GM12875 (cell line): ENCODE results near the gene KCNC1.

Experiments used
- H3K4me3 ChIP-seq: one replicate; pipeline ENCODE4 v1.5.1; 2011; ENCODE audit warnings: low read depth, low read length, control low read depth
- CTCF ChIP-seq: IDR thresholded peaks from 2 replicates; pipeline ENCODE4 v1.5.1; 2011; ENCODE audit warnings: low read depth, mild to moderate bottlenecking, control low read depth, inconsistent platforms, low read length, moderate library complexity, borderline replicate concordance; ENCODE audit not compliant: insufficient read depth

Gene KCNC1

DNA sequence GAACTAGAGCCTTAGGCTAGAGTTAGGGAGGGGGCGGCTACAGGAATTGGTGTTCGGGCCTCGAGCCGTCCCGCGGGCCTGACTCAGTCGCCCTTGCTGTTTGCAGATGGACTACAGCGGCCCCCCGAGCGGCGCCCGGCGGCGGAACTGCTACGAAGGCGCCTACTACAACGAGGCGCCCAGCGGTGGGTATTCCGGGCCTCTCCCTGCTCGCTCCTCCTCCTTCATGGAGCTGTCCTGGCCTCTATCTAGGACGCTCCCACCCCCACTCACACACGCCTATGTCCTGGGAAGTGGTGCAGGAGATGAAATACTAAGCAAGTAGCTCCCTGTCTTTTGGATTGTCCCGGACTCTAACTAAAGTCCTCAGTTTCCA lies 13.8 kb upstream of the KCNC1 start:
- H3K4me3 ChIP-seq = no peak overlapping the region
- TF ChIP-seq CTCF = no peak

DNA sequence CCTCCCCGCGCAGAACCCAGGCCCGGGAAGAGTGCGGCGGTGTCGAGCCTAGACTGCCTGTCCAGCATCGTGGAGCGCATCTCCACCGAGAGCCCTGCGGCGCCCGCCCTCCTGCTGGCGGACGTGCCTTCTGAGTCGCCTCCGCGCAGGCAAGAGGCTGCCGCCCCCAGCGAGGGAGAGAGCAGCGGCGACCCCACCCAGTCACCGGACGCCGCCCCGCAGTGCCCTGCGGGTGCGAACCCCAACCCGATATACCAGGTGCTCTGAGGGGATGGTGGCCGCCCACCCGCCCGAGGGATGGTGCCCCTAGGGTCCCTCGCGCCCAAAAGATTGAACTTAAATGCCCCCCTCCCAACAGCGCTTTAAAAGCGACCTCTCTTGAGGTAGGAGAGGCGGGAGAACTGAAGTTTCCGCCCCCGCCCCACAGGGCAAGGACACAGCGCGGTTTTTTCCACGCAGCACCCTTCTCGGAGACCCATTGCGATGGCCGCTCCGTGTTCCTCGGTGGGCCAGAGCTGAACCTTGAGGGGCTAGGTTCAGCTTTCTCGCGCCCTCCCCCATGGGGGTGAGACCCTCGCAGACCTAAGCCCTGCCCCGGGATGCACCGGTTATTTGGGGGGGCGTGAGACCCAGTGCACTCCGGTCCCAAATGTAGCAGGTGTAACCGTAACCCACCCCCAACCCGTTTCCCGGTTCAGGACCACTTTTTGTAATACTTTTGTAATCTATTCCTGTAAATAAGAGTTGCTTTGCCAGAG lies 13.2 kb upstream of the KCNC1 start:
- H3K4me3 ChIP-seq = no peak overlapping the region

DNA sequence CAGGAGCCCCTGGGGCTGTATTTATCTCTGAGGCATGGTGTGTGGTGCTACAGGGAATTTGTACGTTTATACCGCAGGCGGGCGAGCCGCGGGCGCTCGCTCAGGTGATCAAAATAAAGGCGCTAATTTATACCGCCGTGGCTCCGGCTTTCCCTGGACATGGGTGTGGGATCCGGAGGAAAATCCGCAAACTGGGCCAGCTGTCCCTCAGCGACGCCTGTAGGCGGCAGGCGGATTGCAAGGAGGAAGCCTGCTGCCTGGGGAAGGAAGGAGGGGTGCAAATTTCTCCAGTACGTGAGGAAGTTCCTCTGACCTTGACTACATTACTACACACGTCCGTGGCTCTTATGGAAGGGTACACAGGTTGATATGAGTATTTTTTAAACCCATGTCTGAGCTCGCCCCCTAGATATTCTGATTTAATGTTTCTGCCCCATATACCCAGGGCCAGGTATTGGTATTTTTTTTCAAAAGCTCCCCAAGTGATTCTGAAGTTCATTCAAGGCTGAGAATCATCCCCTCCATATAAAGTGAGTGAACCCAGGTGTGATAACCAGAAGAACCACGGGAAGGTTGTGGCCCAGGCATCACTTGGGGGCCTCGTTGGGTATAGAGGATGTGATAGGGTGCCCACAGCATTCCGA lies 12.5 kb upstream of the KCNC1 start:
- TF ChIP-seq CTCF = 0 out of 2 replicates have a peak, but pooled peaks have one; percentile 12
- H3K4me3 ChIP-seq = no peak overlapping the region

More for the DNA sequence above, 13.2 kb upstream of the KCNC1 start:
- TF ChIP-seq CTCF = no peak

DNA sequence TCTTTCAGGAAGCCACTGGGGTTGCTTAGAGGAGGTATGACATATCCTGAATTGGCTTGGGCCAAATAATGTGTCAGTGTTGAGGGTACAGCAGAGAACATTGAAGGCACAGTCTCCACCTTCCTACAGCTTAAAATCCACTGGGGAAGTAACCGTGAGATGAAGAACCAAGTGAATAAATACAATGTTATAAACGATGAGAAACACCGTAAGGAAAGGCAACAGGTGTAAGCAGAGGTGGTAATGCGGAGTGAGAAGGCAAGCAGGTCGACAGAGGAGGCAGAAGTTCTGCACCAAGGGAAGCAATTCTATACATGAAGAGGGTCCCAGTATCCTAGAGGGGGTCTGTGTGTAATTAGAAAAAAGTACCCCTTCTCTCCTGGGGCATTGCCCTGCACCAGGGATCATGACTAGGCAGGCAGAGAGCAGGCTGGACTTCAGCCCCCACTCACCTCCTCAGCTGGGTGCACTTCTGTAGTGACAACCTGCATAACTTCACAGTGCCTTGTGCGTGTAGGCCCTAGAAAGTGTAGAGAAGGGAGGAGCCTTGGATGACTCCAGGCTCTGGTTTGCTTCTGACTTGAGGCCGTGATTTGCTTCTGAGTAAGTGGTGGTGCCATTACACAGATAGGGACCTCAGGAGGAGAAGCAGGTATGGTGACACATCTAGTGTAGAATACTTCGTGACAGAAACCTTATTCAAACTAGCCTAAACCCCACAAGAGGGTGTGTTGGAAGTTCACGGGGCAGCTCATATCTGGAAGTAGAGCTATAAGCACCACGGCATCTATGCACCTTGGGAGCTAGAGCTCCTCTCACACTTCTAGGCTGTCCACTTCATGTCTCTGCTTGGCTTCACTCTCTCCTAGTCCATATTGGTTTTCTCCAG lies 10.3 kb upstream of the KCNC1 start:
- no peak for TF ChIP-seq CTCF
- no peak overlapping the region for H3K4me3 ChIP-seq

- no peak overlapping the region for H3K4me3 ChIP-seq
- TF ChIP-seq CTCF = no peak
These were observed 9.4 kb upstream of the KCNC1 start for GRCh38 chr11:17725174-17725573.

DNA sequence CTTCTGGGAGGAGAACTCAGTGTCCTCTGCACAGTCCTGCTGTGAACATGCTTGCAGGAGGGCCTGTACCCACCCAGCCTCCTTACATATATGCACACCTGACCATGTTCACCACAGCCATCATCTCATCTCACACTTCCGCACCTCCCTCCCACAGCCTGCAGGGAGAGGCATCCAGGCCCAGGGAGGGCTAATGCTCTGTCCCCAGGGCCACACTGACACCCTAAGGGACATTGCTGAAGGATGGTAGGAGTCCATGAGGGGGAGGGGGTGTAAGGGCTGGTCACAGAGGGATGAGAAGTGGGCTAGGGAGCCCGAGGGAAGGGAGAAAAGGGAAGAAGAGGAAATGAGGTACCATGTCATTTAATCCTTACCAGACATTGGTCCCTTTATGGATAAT lies 4.4 kb upstream of the KCNC1 start:
- no peak for TF ChIP-seq CTCF
- H3K4me3 ChIP-seq = no peak overlapping the region
